ENCODE results near the gene ZSCAN32.

Gene ZSCAN32

DNA sequence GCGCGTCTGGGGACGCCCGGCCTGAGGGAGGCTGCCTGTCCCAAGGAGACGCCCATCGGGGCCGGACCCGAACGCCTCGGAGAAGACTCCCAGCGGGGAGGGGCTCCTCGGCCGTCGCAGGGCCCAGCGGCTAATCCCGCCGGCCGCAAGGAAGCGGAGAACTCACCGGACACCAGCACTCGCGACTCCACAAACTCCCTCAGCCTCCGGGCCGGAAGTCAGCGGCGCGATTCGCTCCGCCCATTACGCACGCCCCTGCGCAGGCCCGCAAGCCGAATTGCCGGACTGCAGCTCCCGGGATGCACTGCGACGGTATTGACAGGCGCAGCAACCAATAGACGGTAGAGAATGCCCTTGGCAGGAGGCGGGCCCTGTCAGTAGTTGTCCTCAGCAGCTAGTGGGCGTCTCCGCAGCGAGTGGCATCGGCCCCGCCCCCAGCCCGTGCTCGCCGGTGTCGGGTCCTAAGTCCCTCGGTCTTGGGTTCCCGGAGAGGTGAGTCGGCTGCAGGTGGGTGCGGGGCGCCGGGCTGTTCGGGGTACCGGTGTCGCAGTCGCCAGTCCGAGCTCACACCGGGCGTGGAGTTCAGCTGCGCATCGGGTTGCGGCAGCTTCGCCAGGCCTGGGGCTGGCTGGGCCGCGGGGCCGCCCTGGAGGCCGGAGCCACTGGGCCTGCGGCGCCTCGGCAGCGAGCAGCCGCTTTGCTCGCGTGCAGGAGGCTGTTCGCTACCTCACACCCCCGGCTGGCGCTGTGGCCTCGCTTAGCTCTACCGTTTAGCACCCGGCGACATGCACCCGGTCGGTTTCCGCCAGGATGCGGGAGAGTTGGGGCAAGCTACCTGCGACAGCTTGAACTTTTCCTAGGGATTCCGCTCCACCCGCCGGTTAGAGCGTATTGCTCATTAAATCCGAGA, at the start of gene ZSCAN32, which contains the start of gene ZNF174:
ZSCAN32 (minus strand) TSS at position 226 of the 910 bp plus-strand sequence. CDS start 3,447 bp downstream, outside the sequence.
ZNF174 (plus strand) TSS at position 437 of the 910 bp plus-strand sequence. CDS start 790 bp downstream, outside the sequence.
- TF ChIP-seq ZNF274 (IDR thresholded peaks at IDR 0.05; ENCODE audit: low read depth, low read length): no peak
- H3K4me3 ChIP-seq (ENCODE audit: low read length): peak within 1 kb of the TSS; percentile 97

DNA sequence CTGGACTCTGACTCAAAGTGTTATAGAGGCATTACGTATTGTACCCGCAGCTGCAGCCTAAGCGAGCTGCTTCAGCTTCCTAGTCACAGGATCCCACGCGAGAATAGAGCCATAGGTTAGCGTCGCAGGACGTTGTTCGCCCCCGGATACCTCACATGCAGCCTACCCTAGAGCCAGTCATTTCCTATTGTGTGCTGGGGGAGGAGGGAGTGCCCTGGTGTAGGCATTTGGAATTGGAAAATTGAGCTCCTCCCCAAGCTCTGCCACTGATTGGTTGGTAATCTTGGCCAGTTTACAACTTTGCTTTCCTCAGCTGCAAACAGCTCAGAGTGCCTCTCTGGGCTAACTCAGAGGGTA, 43.2 kb upstream of the ZSCAN32 start:
- H3K4me3 ChIP-seq (ENCODE audit: low read length): peak overlapping the region; percentile 70
- no peak for TF ChIP-seq ZNF274 (IDR thresholded peaks at IDR 0.05; ENCODE audit: low read depth, low read length)

- peak within 1 kb of the TSS; percentile 70 for H3K4me3 ChIP-seq (ENCODE audit: low read length)
- TF ChIP-seq ZNF274 (IDR thresholded peaks at IDR 0.05; ENCODE audit: low read depth, low read length): no peak
Observed at GRCh38 chr16:3443108-3444031, 42.6 kb upstream of the ZSCAN32 start, which contains the start of the genes NAA60 and ZNF597. Gene NAA60 (plus strand): TSS chr16:3443680. CDS start chr16:3476228, 32,548 bp downstream. Gene ZNF597 (minus strand): TSS chr16:3443504. CDS start chr16:3443153, 351 bp downstream.

DNA sequence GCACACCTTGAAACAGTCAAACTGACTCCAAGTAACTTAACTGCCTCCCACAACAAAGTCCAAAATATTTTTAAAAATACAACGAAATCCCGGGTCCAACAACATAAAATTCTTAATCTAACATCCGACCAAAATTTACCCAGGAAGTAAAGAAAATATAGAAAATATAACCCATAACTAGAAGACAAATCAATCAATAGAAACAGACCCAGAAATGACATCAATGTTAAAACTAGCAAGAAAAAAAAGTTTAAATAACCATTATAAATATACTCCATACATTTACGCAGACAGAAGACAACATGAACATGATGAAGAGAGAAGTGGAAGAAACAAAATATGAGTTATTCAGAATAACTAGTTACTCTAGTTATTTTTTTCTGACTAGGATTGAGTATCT, 38.8 kb upstream of the ZSCAN32 start:
- TF ChIP-seq ZNF274 (IDR thresholded peaks at IDR 0.05; ENCODE audit: low read depth, low read length): no peak
- no peak overlapping the region for H3K4me3 ChIP-seq (ENCODE audit: low read length)

GRCh38 chr16:3434373-3434772, 33.6 kb upstream of the ZSCAN32 start:
- TF ChIP-seq ZNF274 (IDR thresholded peaks at IDR 0.05; ENCODE audit: low read depth, low read length): no peak
- H3K4me3 ChIP-seq (ENCODE audit: low read length): peak overlapping the region; percentile 26; the same call in 1 of the 2 replicates

DNA sequence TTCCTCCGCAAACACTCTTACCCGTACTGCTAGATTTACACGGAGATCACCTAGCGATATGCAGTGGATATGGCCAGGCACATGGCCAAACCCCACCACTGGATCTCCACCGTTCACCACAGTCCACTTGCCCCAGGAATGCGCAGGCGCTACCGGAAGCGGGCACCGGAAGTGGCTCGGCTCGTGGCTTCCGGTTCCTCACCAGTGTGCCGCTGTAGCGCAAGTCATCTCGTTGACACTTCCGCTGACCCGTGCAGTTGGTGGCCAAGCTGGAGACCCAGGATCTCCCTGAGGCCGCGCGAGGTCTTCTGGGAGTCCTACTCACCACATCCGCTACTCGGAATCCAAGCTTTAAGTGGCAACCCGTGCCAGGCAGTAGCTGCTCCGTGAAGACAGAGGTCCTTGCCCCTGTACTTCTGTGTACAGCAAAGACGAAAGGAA, 31.0 kb upstream of the ZSCAN32 start:
- peak overlapping the region; percentile 6; the same call in 1 of the 2 replicates for H3K4me3 ChIP-seq (ENCODE audit: low read length)
- no peak for TF ChIP-seq ZNF274 (IDR thresholded peaks at IDR 0.05; ENCODE audit: low read depth, low read length)

DNA sequence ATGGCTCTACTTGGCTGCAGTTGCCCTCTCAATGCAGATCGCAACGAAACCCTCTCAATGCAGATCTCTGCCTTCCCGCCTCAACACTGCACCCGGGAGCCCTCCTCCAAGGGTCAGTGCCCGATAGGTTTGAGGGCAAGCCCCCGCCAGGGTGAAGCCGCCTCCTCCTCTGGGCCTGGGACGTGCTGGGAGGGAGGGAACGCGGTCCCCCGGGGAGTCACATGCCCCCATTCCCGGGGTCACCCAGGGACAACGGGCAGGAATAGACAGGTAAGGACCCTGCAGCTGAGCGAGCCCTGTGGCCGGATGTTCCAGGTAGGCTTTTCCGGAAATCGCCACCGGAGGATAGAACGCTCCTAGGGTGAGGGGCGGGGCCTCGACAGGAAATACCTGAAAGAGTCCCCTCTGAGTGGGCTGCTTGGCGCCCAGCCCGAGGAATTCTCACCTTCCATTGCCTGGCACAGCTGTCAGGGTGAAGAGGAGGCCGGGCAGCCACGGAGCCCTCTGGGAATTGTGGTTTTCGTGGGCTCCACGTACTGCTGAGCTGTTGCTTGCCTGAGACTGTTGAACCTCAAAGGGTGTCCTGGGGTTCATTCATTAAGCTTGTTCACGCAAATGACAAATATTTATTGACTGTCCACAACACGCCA, 13.1 kb upstream of the ZSCAN32 start:
- H3K4me3 ChIP-seq (ENCODE audit: low read length): no peak overlapping the region
- TF ChIP-seq ZNF274 (IDR thresholded peaks at IDR 0.05; ENCODE audit: low read depth, low read length): no peak

DNA sequence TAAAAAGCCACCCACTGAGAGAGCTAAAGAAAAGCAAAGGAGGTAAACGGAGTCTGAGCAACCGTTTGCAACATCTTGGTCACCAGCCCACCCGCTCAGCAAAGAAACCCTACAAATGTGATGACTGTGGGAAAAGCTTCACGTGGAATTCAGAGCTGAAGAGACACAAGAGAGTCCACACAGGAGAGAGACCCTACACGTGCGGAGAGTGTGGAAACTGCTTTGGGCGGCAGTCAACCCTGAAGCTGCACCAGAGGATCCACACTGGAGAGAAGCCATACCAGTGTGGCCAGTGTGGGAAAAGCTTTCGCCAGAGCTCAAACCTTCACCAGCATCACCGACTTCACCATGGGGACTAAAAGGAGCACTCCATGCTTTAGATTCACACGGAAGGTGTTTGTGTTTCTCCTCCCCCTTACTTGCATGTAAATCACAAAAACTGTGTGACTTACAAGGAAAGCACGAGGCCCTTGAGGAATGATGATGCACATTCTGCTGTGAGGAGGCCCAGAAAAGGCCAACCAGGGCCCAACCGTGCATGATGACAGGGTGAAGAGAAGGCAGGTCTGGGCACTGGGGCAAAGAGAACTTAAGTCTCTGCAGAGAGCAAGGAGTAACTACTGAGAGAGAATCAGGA, 7.9 kb upstream of the ZSCAN32 start:
- no peak for TF ChIP-seq ZNF274 (IDR thresholded peaks at IDR 0.05; ENCODE audit: low read depth, low read length)
- no peak overlapping the region for H3K4me3 ChIP-seq (ENCODE audit: low read length)

DNA sequence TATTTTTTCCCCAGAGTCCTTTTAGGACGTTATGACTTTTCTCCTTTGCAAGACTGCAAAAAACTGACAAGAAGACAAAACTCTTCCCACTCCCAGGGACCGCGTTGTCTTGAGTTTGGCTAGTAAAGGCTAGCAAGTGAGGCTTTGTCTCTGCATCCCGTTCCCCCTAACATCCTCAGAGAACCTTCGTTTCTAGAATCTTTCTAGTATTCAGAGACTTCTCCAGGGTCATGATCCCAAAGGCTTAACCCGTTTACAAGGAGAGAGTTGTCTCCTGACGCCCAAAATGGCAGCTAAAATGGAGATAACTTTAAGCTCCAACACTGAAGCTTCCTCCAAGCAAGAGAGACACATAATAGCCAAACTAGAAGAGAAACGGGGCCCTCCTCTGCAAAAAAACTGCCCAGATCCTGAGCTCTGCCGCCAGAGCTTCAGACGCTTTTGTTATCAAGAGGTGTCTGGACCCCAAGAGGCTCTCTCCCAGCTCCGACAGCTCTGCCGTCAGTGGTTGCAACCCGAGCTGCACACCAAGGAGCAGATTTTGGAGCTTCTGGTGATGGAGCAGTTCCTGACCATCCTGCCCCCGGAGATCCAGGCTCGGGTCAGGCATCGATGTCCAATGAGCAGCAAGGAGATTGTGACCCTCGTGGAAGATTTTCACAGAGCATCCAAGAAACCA, 1.1 kb upstream of the ZSCAN32 start:
- peak overlapping the region; percentile 85 for H3K4me3 ChIP-seq (ENCODE audit: low read length)
- no peak for TF ChIP-seq ZNF274 (IDR thresholded peaks at IDR 0.05; ENCODE audit: low read depth, low read length)

- no peak for TF ChIP-seq ZNF274 (IDR thresholded peaks at IDR 0.05; ENCODE audit: low read depth, low read length)
- H3K4me3 ChIP-seq (ENCODE audit: low read length): peak overlapping the region; percentile 97
Observed at GRCh38 chr16:3400446-3400778, 392 bp downstream of the ZSCAN32 start.

- no peak for TF ChIP-seq ZNF274 (IDR thresholded peaks at IDR 0.05; ENCODE audit: low read depth, low read length)
- no peak overlapping the region for H3K4me3 ChIP-seq (ENCODE audit: low read length)
Observed at GRCh38 chr16:3389663-3390338, 11.0 kb downstream of the ZSCAN32 start.

- no peak for TF ChIP-seq ZNF274 (IDR thresholded peaks at IDR 0.05; ENCODE audit: low read depth, low read length)
- H3K4me3 ChIP-seq (ENCODE audit: low read length): no peak overlapping the region
Observed at GRCh38 chr16:3388325-3388724, 12.5 kb downstream of the ZSCAN32 start.
